Esophagus squamous epithelium (tissue), 5 donors: ENCODE results near the gene RSBN1L. TPM values are rescaled to one million over a fixed set of nuclear protein-coding genes. Genes with fewer than 3 reads are reported as not detected.

Experiments used
- DNase-seq: peaks from one replicate; lab custom pipeline; 2025; lab: John Stamatoyannopoulos, UW
- H3K27ac ChIP-seq, 4 donors: fragments of 200-600 bp; sonication (generic); one replicate each; pipeline ENCODE4 v1.5.1; 2016 to 2019; ENCODE audit warnings: mild to moderate bottlenecking in 1 of 4
- H3K27me3 ChIP-seq, 4 donors: fragments of 200-600 bp; sonication (generic); 1 replicate in 3 of 4; 2 replicates in 1 of 4; pipeline versions ENCODE4 v1.5.1 to v1.6.0; 2017 to 2021; ENCODE audit warnings: antibody characterized with exemption in 1 of 4
- H3K36me3 ChIP-seq, 3 donors: fragments of 200-600 bp; sonication (generic); one replicate each; pipeline ENCODE4 v1.5.1; 2016 to 2019
- H3K4me1 ChIP-seq, 3 donors: fragments of 200-600 bp; sonication (generic); one replicate each; pipeline ENCODE4 v1.5.1; 2017 to 2019
- H3K4me3 ChIP-seq, 4 donors: fragments of 200-600 bp; sonication (generic); 1 replicate in 3 of 4; 2 replicates in 1 of 4; pipeline ENCODE4 v1.5.1; 2016 to 2019; ENCODE audit warnings: mild to moderate bottlenecking in 2 of 4, moderate library complexity in 1 of 4
- H3K9me3 ChIP-seq, 3 donors: fragments of 200-600 bp; sonication (generic); one replicate each; pipeline ENCODE4 v1.5.1; 2016 to 2019
- POLR2A ChIP-seq, 4 donors: fragments of 450-650 bp; IDR thresholded peaks; one replicate each; pipeline ENCODE4 v1.6.1; 2017; ENCODE audit warnings: antibody characterized with exemption in 4 of 4, mild to moderate bottlenecking in 4 of 4, moderate library complexity in 3 of 4
- WGBS, 2 donors: methylation state at CpG; one replicate each; pipeline ENCODE4 v1.1.5; 2018; 5-methylcytosine and 5-hydroxymethylcytosine counted together
- intact Hi-C: fragments of 100-400 bp; cut with DNase I; formaldehyde crosslinking; loops from one replicate; pipeline ENCODE4 v1.15.0; 2022
- total RNA-seq, 4 donors: library from RNA; depleted of rRNA; stranded (reverse); fragments of >200 nt; gene quantifications; one replicate each; pipeline ENCODE4 v1.1.0, GENCODE V29; 2016
- TF ChIP-seq, protein P1 (sequence below), 6 experiments: fragments of 450-650 bp in 4 of 6; fragments of 200-600 bp in 2 of 6; sonication (generic) in 2 of 6; IDR thresholded peaks; one replicate each; pipeline ENCODE4 v1.5.1; 2016 to 2019; ENCODE audit warnings: antibody characterized with exemption in 6 of 6, mild to moderate bottlenecking in 4 of 6, moderate library complexity in 4 of 6
- donor health status: DM: yes; HTN: yes; CAD: no.

Gene RSBN1L
- total RNA-seq, 4 donors from 2014 or later = 10.8 to 22.9 (median 14.1) TPM

DNA sequence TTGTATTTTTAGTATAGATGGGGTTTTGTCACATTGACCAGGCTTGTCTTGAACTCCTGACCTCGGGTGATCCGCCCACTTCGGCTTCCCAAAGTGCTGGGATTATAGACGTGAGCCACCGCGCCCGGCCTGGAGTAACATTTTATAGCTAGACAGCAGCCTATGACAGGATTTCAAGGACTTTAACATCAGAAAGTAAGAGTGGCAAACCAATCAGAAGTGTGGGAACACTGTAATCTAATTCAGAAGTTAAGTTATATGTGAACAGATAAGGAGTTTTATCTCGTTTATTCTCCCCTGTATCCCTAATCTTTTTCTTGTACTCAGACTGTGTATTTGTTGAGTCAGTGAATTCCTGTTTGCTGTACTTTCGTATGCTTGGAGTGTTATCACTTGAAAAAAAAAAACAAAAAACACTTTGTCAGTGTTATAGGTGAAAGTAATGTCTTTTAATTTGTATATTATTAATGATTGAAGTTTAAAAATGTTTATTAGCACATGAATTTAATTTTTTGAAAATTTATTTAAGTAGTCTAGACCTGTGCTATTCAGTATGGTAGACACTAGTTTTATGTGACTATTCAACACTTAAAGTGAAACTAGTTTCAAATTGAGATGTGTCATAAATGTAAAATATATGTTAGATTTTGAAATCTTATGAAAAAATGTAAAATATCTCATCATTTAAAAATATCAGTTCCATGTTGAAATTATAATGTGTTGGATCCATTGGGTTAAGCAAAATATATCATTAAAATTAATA, 38.6 kb downstream of the RSBN1L start:
- 63 to 71% methylated on average over 9 of the region's 9 CpGs for WGBS, 2 donors
- H3K4me1 ChIP-seq = peaks cover 0 to 33% (median 0%) of the 10 kb centered on the region in 3 donors
- peaks cover 0 to 23% (median 3%) of the 10 kb centered on the region in 3 donors for H3K36me3 ChIP-seq
- no peak overlapping the region for H3K27ac ChIP-seq
- intact Hi-C loops = no loop called here
- TF ChIP-seq, protein P1, sequence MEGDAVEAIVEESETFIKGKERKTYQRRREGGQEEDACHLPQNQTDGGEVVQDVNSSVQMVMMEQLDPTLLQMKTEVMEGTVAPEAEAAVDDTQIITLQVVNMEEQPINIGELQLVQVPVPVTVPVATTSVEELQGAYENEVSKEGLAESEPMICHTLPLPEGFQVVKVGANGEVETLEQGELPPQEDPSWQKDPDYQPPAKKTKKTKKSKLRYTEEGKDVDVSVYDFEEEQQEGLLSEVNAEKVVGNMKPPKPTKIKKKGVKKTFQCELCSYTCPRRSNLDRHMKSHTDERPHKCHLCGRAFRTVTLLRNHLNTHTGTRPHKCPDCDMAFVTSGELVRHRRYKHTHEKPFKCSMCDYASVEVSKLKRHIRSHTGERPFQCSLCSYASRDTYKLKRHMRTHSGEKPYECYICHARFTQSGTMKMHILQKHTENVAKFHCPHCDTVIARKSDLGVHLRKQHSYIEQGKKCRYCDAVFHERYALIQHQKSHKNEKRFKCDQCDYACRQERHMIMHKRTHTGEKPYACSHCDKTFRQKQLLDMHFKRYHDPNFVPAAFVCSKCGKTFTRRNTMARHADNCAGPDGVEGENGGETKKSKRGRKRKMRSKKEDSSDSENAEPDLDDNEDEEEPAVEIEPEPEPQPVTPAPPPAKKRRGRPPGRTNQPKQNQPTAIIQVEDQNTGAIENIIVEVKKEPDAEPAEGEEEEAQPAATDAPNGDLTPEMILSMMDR (IDR thresholded peaks at IDR 0.05) = no peak
- TF ChIP-seq POLR2A (IDR thresholded peaks at IDR 0.05) = no peak
- H3K27me3 ChIP-seq = no peaks in the 10 kb centered on the region
- H3K9me3 ChIP-seq = no peaks in the 10 kb centered on the region
- no peak for DNase-seq
- no peak overlapping the region for H3K4me3 ChIP-seq

DNA sequence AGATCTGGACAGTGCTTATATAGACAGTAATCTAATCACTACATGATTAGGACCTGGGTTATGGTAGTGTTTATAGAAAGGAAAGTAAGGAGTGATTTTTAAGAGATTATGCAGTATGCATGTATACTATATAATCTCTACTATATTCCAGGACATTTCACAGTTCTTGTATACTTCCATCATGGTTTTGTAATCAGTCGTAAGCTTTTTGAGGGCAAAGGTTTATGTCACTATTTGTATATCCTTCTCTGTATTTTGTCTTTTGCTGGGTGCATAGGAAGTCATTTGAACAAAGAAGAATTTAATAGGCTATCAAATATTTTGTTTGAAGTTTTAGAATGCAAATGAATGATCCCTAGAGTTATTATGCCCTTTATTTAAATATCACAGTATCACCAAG, 39.2 kb downstream of the RSBN1L start:
- H3K4me1 ChIP-seq = peaks cover 0 to 27% (median 0%) of the 10 kb centered on the region in 3 donors

DNA sequence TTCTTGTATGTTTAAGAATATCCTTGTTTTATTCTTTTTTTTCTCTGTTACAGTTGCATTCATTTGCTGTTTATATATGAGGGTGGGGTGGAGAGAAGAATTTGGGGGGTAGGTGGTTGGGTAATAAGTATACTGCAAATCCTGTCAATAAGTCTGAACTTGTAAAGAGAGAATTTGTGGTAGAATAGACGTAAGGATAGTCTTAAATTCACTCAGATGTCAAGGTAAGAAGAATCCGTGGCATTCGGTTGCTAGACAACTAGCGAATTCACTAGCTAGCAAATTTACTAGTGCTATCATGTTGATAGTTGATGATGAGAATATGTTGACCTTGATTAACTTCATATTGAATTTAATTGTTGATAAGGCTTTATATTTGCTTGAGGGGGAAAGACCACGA, 40.7 kb downstream of the RSBN1L start:
- TF ChIP-seq POLR2A (IDR thresholded peaks at IDR 0.05) = no peak
- TF ChIP-seq, protein P1 (IDR thresholded peaks at IDR 0.05) = no peak
- intact Hi-C loops = no loop called here
- Histone ChIP-seq H3K36me3 (peaks cover 0 to 23% (median 3%) of the 10 kb centered on the region in 3 donors), H3K9me3 (no peaks in the 10 kb centered on the region), H3K27ac (no peak overlapping the region), H3K4me3 (no peak overlapping the region), H3K4me1 (peaks cover 0 to 18% (median 0%) of the 10 kb centered on the region in 3 donors), H3K27me3 (no peaks in the 10 kb centered on the region)
- 88 to 89% methylated on average over 5 of the region's 5 CpGs for WGBS, 2 donors
- no peak for DNase-seq

More for the DNA sequence above, 39.2 kb downstream of the RSBN1L start:
- no peak for DNase-seq
- Histone ChIP-seq H3K9me3 (no peaks in the 10 kb centered on the region), H3K27ac (no peak overlapping the region), H3K36me3 (peaks cover 0 to 23% (median 3%) of the 10 kb centered on the region in 3 donors), H3K4me3 (no peak overlapping the region), H3K27me3 (no peaks in the 10 kb centered on the region)
- WGBS, 2 donors = 73 to 88% methylated on average over 1 of the region's 1 CpG
- intact Hi-C loops = no loop called here
- TF ChIP-seq, protein P1 (IDR thresholded peaks at IDR 0.05) = no peak
- TF ChIP-seq POLR2A (IDR thresholded peaks at IDR 0.05) = no peak

DNA sequence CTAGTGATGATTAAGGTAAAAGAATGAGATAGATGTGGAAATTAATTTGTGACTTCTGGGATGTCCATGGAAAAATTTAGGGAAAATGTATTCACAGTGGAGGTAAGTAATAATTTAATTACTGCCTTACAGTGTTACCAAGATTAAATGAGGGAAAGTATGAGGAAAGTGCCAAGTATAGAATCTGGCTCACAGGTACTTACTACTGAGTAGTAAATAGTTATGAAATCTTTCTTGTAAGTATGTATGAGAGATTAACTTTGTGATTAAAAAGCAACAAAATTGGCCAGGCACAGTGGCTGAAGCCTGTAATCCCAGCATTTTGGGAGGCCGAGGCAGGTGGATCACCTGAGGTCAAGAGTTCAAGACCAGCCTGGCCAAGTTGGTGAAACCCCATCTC, 42.1 kb downstream of the RSBN1L start:
- DNase-seq = no peak
- H3K4me1 ChIP-seq = peaks cover 0 to 18% (median 0%) of the 10 kb centered on the region in 3 donors
- no peak overlapping the region for H3K27ac ChIP-seq
- TF ChIP-seq, protein P1 (IDR thresholded peaks at IDR 0.05) = no peak
- TF ChIP-seq POLR2A (IDR thresholded peaks at IDR 0.05) = no peak
- intact Hi-C loops = no loop called here
- no peak overlapping the region for H3K4me3 ChIP-seq
- H3K36me3 ChIP-seq = peaks cover 0 to 34% (median 3%) of the 10 kb centered on the region in 3 donors
- H3K27me3 ChIP-seq = no peaks in the 10 kb centered on the region
- H3K9me3 ChIP-seq = no peaks in the 10 kb centered on the region
- 95 to 100% methylated on average over 1 of the region's 1 CpG for WGBS, 2 donors

DNA sequence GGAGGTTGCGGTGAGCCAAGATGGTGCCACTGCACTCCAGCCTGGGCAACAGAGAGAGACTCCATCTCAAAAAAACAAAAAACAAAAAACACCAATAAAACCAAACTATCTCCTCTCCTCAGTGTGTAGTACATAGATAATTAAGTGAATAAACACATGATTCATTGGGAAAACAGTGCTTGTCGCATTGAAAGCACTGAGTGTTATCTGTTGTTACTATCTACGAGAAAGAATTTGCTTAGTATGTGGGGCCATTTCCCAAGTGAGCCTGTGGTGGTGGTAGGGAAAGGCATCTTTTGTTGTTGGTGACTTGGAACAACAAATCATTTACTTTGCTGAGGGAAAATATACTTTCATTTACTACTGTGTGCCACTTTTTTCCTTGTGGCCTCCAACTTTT, 42.6 kb downstream of the RSBN1L start:
- Histone ChIP-seq H3K27me3 (no peaks in the 10 kb centered on the region), H3K36me3 (peaks cover 0 to 38% (median 3%) of the 10 kb centered on the region in 3 donors), H3K9me3 (no peaks in the 10 kb centered on the region), H3K4me3 (no peak overlapping the region), H3K4me1 (peaks cover 0 to 18% (median 0%) of the 10 kb centered on the region in 3 donors), H3K27ac (no peak overlapping the region)
- TF ChIP-seq POLR2A (IDR thresholded peaks at IDR 0.05) = no peak
- TF ChIP-seq, protein P1 (IDR thresholded peaks at IDR 0.05) = no peak
- no peak for DNase-seq
- WGBS, 2 donors = 86 to 95% methylated on average over 3 of the region's 3 CpGs
- intact Hi-C loops = no loop called here
